Measurements from ENCODE around the gene UROC1.

- no peak for TF ChIP-seq SP1 (IDR thresholded peaks at IDR 0.05; ENCODE audit: low read depth)
- no peak for TF ChIP-seq CTCF (IDR thresholded peaks at IDR 0.05 in 2 of 3, conservative IDR thresholded peaks at IDR 0.05 in 1 of 3; ENCODE audit: borderline replicate concordance in 1 of 3, insufficient read depth in 1 of 3, low read depth in 2 of 3, low read length in 2 of 3)
- TF ChIP-seq ZNF274 (IDR thresholded peaks at IDR 0.05; ENCODE audit: low read depth, low read length): no peak
- TF ChIP-seq EZH2phosphoT487 (IDR thresholded peaks at IDR 0.05; ENCODE audit: borderline replicate concordance): no peak
- no peak for TF ChIP-seq POLR2A (IDR thresholded peaks at IDR 0.05; ENCODE audit: borderline replicate concordance, extremely low read depth, insufficient read depth, insufficient read length)
- no peak for TF ChIP-seq POLR2AphosphoS5 (IDR thresholded peaks at IDR 0.05; ENCODE audit: low read depth, low read length)
- no peak for TF ChIP-seq ATF3 (IDR thresholded peaks at IDR 0.05)
- TF ChIP-seq EZH2 (IDR thresholded peaks at IDR 0.05): no peak
- no peak for TF ChIP-seq RAD21 (IDR thresholded peaks at IDR 0.05; ENCODE audit: low read depth)
- no peak for TF ChIP-seq EGR1 (IDR thresholded peaks at IDR 0.05; ENCODE audit: low read depth)
- no peak for TF ChIP-seq YY1 (IDR thresholded peaks at IDR 0.05; ENCODE audit: extremely low read depth, insufficient replicate concordance, low read depth, low read length)
- no peak for TF ChIP-seq CEBPB (IDR thresholded peaks at IDR 0.05; ENCODE audit: low read depth)
- TF ChIP-seq REST (IDR thresholded peaks at IDR 0.05; ENCODE audit: low read depth): no peak
- no peak for TF ChIP-seq ZFX (IDR thresholded peaks at IDR 0.05)
Observed at GRCh38 chr3:126508564-126508964, 9.0 kb downstream of the UROC1 start.

All from HCT116 (cell line).